Smooth muscle cell (in vitro differentiated cells): Measurements from ENCODE around the gene MYO1E. TPM values are rescaled to one million over a fixed set of nuclear protein-coding genes. Genes with fewer than 3 reads are reported as not detected.

Experiments used
- DNase-seq: peaks from one replicate; lab custom pipeline; 2025; ENCODE audit not compliant: unreplicated experiment; lab: John Stamatoyannopoulos, UW
- H2AFZ ChIP-seq: fragments of 200-600 bp; sonication (generic); 2 replicates; pipeline ENCODE4 v1.6.0; 2016; ENCODE audit warnings: antibody characterized with exemption, low read depth, mild to moderate bottlenecking
- H3F3A ChIP-seq: fragments of 200-600 bp; sonication (generic); 2 replicates; pipeline ENCODE4 v1.6.0; 2017; ENCODE audit warnings: antibody characterized with exemption, low read depth
- H3K27ac ChIP-seq: fragments of 200-600 bp; sonication (generic); 2 replicates; pipeline ENCODE4 v1.5.1; 2016; ENCODE audit warnings: low read depth, mild to moderate bottlenecking
- H3K27me3 ChIP-seq: fragments of 200-600 bp; sonication (generic); 2 replicates; pipeline ENCODE4 v1.6.1; 2016; ENCODE audit warnings: low read depth, mild to moderate bottlenecking
- H3K36me3 ChIP-seq: fragments of 200-600 bp; sonication (generic); 2 replicates; pipeline ENCODE4 v1.5.1; 2016; ENCODE audit warnings: low read depth
- H3K4me1 ChIP-seq: fragments of 200-600 bp; sonication (generic); 2 replicates; pipeline ENCODE4 v1.5.1; 2016; ENCODE audit warnings: low read depth
- H3K4me2 ChIP-seq: fragments of 200-600 bp; sonication (generic); 2 replicates; pipeline ENCODE4 v1.6.0; 2016; ENCODE audit warnings: mild to moderate bottlenecking
- H3K4me3 ChIP-seq: fragments of 200-600 bp; sonication (generic); 2 replicates; pipeline ENCODE4 v1.5.1; 2016; ENCODE audit warnings: mild to moderate bottlenecking
- H3K79me2 ChIP-seq: fragments of 200-600 bp; sonication (generic); 2 replicates; pipeline ENCODE4 v1.6.0; 2016; ENCODE audit warnings: low read depth, mild to moderate bottlenecking
- H3K9ac ChIP-seq: fragments of 200-600 bp; sonication (generic); 2 replicates; pipeline ENCODE4 v1.6.0; 2016; ENCODE audit warnings: low read depth
- H3K9me3 ChIP-seq: fragments of 200-600 bp; sonication (generic); replicated peaks from 2 replicates; pipeline ENCODE4 v1.5.1; 2016; ENCODE audit warnings: low read depth
- H4K20me1 ChIP-seq: fragments of 200-600 bp; sonication (generic); 2 replicates; pipeline ENCODE4 v1.6.0; 2016; ENCODE audit warnings: low read depth
- WGBS: methylation state at CpG from one replicate; pipeline ENCODE4 v1.1.7; 2016; ENCODE audit warnings: low lambda C conversion rate; 5-methylcytosine and 5-hydroxymethylcytosine counted together
- polyA plus RNA-seq: library from polyadenylated mRNA; unstranded; fragments of >200 nt; fragmentation: Nextera tagmentation; extraction: Ambion mirVana; gene quantifications from 2 replicates; pipeline ENCODE4 v1.2.1, GENCODE V29; 2016
- total RNA-seq: library from RNA; depleted of rRNA; stranded (reverse); fragments of >200 nt; gene quantifications from 2 replicates; pipeline ENCODE4 v1.2.3, GENCODE V29; 2014
- TF ChIP-seq, protein P1 (sequence below): fragments of 200-600 bp; sonication (generic); IDR thresholded peaks from 2 replicates; pipeline ENCODE4 v1.5.1; 2017; ENCODE audit warnings: borderline replicate concordance, mild to moderate bottlenecking, antibody characterized with exemption; ENCODE audit not compliant: insufficient read depth, poor library complexity, severe bottlenecking

The MYO1E gene
- total and polyA plus RNA-seq, 2 experiments from 2014 or later = 50.0 to 54.5 TPM

DNA sequence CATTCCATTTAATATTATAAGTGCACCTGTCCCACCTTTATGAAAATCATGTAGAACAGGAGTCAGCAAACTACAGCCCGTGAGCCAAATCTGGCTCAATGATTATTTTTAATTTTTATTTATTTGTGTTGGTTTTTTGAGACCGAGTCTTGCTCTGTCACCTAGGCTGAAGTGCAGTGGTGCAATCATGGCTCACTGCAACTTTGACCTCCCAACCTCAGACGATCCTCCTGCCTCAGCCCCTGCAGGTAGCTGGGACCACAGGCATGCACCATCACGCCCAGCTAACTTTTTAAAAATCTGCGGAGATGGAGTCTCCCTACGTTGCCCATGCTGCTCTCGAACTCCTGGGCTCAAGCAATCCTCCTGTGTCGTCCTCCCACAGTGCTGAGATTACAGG is 42.0 kb downstream of the MYO1E start:
- DNase-seq = no peak
- no peaks in the 10 kb centered on the region for H3K27me3 ChIP-seq
- H3K4me2 ChIP-seq = no peak overlapping the region
- H3F3A ChIP-seq = no peaks in the 10 kb centered on the region
- no peak overlapping the region for H3K27ac ChIP-seq
- H3K9me3 ChIP-seq = no peaks in the 10 kb centered on the region
- no peaks in the 10 kb centered on the region for H3K36me3 ChIP-seq
- WGBS = 89% methylated on average over 8 of the region's 8 CpGs
- H4K20me1 ChIP-seq = peaks cover 81% of the 10 kb centered on the region
- no peak overlapping the region for H3K9ac ChIP-seq
- H3K4me1 ChIP-seq = no peaks in the 10 kb centered on the region
- no peak overlapping the region for H3K4me3 ChIP-seq
- H2AFZ ChIP-seq = no peak overlapping the region
- TF ChIP-seq, protein P1, sequence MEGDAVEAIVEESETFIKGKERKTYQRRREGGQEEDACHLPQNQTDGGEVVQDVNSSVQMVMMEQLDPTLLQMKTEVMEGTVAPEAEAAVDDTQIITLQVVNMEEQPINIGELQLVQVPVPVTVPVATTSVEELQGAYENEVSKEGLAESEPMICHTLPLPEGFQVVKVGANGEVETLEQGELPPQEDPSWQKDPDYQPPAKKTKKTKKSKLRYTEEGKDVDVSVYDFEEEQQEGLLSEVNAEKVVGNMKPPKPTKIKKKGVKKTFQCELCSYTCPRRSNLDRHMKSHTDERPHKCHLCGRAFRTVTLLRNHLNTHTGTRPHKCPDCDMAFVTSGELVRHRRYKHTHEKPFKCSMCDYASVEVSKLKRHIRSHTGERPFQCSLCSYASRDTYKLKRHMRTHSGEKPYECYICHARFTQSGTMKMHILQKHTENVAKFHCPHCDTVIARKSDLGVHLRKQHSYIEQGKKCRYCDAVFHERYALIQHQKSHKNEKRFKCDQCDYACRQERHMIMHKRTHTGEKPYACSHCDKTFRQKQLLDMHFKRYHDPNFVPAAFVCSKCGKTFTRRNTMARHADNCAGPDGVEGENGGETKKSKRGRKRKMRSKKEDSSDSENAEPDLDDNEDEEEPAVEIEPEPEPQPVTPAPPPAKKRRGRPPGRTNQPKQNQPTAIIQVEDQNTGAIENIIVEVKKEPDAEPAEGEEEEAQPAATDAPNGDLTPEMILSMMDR = no peak
- peaks cover 51% of the 10 kb centered on the region for H3K79me2 ChIP-seq

DNA sequence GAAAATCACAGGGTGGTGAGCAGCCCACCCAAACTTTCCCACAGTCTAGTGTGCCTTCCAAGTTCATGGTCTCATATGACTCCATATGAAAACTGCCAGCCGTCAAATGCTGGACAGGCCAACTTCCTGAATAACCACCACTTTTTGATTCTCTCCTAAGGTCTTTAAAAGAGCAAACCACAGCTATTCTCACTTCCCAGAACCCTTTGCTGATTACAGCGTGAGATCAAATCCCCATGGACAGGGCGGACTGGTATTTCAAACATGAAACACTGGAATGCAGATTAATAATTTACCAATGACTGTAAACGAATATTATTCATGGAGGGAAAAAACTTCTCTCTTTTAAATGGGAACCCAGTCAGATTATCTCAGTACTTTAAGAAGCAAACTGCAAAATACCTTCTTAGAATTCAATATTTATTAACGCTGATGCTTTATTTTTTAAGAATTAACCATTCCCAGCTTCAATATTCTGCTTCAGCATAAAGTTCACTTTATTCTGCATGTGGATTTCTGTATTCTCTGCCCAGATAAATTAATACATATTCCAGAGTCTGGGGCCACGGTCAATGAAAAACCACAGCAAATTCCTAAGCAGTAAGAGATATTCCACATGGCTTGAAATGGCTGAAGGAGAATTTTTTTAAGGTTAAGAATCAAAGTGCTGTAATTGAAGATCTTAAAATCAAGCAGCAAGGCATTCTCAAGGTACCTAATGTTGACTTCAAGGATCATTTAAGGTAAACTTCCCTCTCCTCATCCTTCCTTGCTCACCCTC is 42.9 kb downstream of the MYO1E start:
- Histone ChIP-seq H3F3A (no peaks in the 10 kb centered on the region), H3K36me3 (no peaks in the 10 kb centered on the region), H3K4me1 (no peaks in the 10 kb centered on the region), H3K4me3 (no peak overlapping the region), H3K27me3 (no peaks in the 10 kb centered on the region), H2AFZ (no peak overlapping the region), H3K9ac (no peak overlapping the region), H3K27ac (peak overlapping the region; percentile 66), H3K79me2 (peaks cover 51% of the 10 kb centered on the region), H4K20me1 (peaks cover 82% of the 10 kb centered on the region), H3K4me2 (peak overlapping the region; percentile 66), H3K9me3 (no peaks in the 10 kb centered on the region)
- TF ChIP-seq, protein P1 = no peak
- DNase-seq = no peak
- 47% methylated on average over 6 of the region's 6 CpGs for WGBS

DNA sequence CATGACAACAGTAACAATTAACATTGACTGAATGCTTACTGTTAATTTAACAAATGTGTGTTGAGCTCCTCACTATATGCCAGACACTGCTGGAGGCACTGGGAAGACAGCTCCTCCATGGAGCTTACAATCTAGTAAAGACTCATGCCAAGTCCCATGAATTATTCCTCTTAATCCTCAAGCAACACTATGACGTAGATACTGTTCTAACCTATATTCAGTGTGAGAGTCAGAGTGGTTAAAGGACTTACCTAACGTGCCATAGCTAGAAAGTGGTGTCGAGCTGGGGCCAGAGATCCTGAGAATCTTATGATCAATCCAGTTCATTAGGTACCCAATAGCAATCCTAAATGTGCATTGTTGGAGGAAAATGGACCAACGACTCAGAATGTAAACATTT is 43.6 kb downstream of the MYO1E start:
- H3K4me3 ChIP-seq = no peak overlapping the region
- H3K79me2 ChIP-seq = peaks cover 44% of the 10 kb centered on the region
- TF ChIP-seq, protein P1 = no peak
- H3K27me3 ChIP-seq = no peaks in the 10 kb centered on the region
- H2AFZ ChIP-seq = no peak overlapping the region
- peak overlapping the region; percentile 66 for H3K4me2 ChIP-seq
- H3K9me3 ChIP-seq = no peaks in the 10 kb centered on the region
- no peak for DNase-seq
- no peaks in the 10 kb centered on the region for H3K4me1 ChIP-seq
- WGBS = 79% methylated on average over 4 of the region's 4 CpGs
- no peak overlapping the region for H3K9ac ChIP-seq
- H3K36me3 ChIP-seq = no peaks in the 10 kb centered on the region
- H4K20me1 ChIP-seq = peaks cover 83% of the 10 kb centered on the region
- no peaks in the 10 kb centered on the region for H3F3A ChIP-seq
- peak overlapping the region; percentile 66 for H3K27ac ChIP-seq

DNA sequence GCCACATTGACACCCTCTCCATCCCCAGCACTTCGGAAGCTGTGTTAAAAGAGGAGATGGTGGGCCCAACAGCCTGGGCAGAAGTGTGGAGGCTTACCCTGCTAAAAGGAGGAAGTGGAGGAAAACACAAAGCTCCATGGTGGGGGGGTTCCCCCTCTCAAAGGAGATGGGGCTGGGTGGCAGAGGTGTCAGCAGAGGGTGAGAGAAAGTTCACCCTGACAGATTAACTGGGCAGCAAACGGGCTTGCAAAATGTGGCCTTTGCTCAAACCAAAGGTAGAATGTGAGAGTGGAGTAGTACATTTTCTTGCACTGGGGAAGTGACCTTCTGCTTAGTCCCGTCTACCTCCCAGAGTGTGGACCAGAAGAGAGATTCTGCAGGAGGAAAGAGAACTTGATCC is 44.7 kb downstream of the MYO1E start:
- DNase-seq = no peak
- Histone ChIP-seq H3K4me1 (no peaks in the 10 kb centered on the region), H3K4me3 (no peak overlapping the region), H3K27ac (no peak overlapping the region), H3F3A (no peaks in the 10 kb centered on the region), H3K4me2 (no peak overlapping the region), H3K79me2 (peaks cover 36% of the 10 kb centered on the region), H3K36me3 (no peaks in the 10 kb centered on the region), H3K27me3 (no peaks in the 10 kb centered on the region), H2AFZ (no peak overlapping the region), H4K20me1 (peaks cover 83% of the 10 kb centered on the region), H3K9ac (no peak overlapping the region), H3K9me3 (no peaks in the 10 kb centered on the region)
- TF ChIP-seq, protein P1 = no peak
- WGBS = 94% methylated on average over 3 of the region's 3 CpGs
